ENCODE data around the gene OR51E2. TPM values are rescaled to one million over a fixed set of nuclear protein-coding genes. Genes with fewer than 3 reads are reported as not detected.
A peak's percentile ranks its signal among the peaks of the same experiment; 100 is the strongest.

OR51E2 gene
- total and polyA plus RNA-seq, 7 donors, result 0.10 to 0.23 (median 0.19) TPM; not detected in 2

GRCh38 chr11:4713241-4713640, 15.6 kb upstream of the OR51E2 start:
- Histone ChIP-seq H3K9me3 (no peaks in the 10 kb centered on the region), H3K36me3 (ENCODE audit: insufficient read depth in 1 of 2, low read depth in 1 of 2) (no peaks in the 10 kb centered on the region), H3K4me3 (no peak overlapping the region), H3K27me3 (ENCODE audit: insufficient read depth in 3 of 3, low read length in 2 of 3) (peaks cover 0 to 2% (median 0%) of the 10 kb centered on the region in 3 donors), H3K27ac (no peak overlapping the region), H3K4me1 (no peaks in the 10 kb centered on the region)
- no peak for TF ChIP-seq CTCF (IDR thresholded peaks at IDR 0.05)
- DNase-seq (no peak), ATAC-seq (no peak)
- intact Hi-C loops (cut with DNase I), result no loop called here
- WGBS, 3 donors, result 33 to 46% (median 38%) methylated on average over 1 of the region's 1 CpG

GRCh38 chr11:4704790-4705334, 7.2 kb upstream of the OR51E2 start:
- ATAC-seq, result peak; percentile 19 to 59 (median 48)
- no peaks in the 10 kb centered on the region for H3K36me3 ChIP-seq (ENCODE audit: insufficient read depth in 1 of 2, low read depth in 1 of 2)
- intact Hi-C loops (cut with DNase I), result no loop called here
- H3K27ac ChIP-seq, result no peak overlapping the region
- H3K9me3 ChIP-seq, result no peaks in the 10 kb centered on the region
- H3K4me1 ChIP-seq, result peaks cover 4% of the 10 kb centered on the region
- no peak overlapping the region for H3K4me3 ChIP-seq
- TF ChIP-seq CTCF (IDR thresholded peaks at IDR 0.05), result no peak
- DNase-seq, result no peak
- H3K27me3 ChIP-seq (ENCODE audit: insufficient read depth in 3 of 3, low read length in 2 of 3), result no peaks in the 10 kb centered on the region
- WGBS, 3 donors, result 53 to 65% (median 62%) methylated on average over 8 of the region's 8 CpGs

- WGBS, 3 donors, result 15 to 19% (median 16%) methylated on average over 5 of the region's 5 CpGs
- Histone ChIP-seq H3K27me3 (ENCODE audit: insufficient read depth in 3 of 3, low read length in 2 of 3) (no peaks in the 10 kb centered on the region), H3K36me3 (ENCODE audit: insufficient read depth in 1 of 2, low read depth in 1 of 2) (no peaks in the 10 kb centered on the region), H3K4me3 (no peak within 1 kb of the TSS), H3K9me3 (no peaks in the 10 kb centered on the region), H3K27ac (no peak within 1 kb of the TSS), H3K4me1 (peaks cover 4% of the 10 kb centered on the region)
- ATAC-seq (peak in 2 of 4 donors; percentile 24 to 53), DNase-seq (no peak)
- no peak for TF ChIP-seq CTCF (IDR thresholded peaks at IDR 0.05)
- intact Hi-C loops (cut with DNase I), result no loop called here
Observed at GRCh38 chr11:4704054-4704789, 6.6 kb upstream of the OR51E2 start, which contains the start of gene MMP26. MMP26 (plus strand) TSS chr11:4704784.

GRCh38 chr11:4700436-4700820, 2.8 kb upstream of the OR51E2 start:
- ATAC-seq (no peak), DNase-seq (no peak)
- Histone ChIP-seq H3K4me3 (no peak overlapping the region), H3K27me3 (ENCODE audit: insufficient read depth in 3 of 3, low read length in 2 of 3) (no peaks in the 10 kb centered on the region), H3K27ac (no peak overlapping the region), H3K36me3 (ENCODE audit: insufficient read depth in 1 of 2, low read depth in 1 of 2) (no peaks in the 10 kb centered on the region), H3K9me3 (no peaks in the 10 kb centered on the region), H3K4me1 (peaks cover 4% of the 10 kb centered on the region)
- intact Hi-C loops (cut with DNase I), result no loop called here
- 48 to 68% (median 63%) methylated on average over 1 of the region's 1 CpG for WGBS, 3 donors
- TF ChIP-seq CTCF (IDR thresholded peaks at IDR 0.05), result no peak

Measured in psoas muscle (tissue), 8 donors.